ENCODE measurements around the gene SERPINB4. TPM values are rescaled to one million over a fixed set of nuclear protein-coding genes. Genes with fewer than 3 reads are reported as not detected.

SERPINB4 gene
- total and polyA plus RNA-seq, 5 experiments from 2014 or later: not detected

DNA sequence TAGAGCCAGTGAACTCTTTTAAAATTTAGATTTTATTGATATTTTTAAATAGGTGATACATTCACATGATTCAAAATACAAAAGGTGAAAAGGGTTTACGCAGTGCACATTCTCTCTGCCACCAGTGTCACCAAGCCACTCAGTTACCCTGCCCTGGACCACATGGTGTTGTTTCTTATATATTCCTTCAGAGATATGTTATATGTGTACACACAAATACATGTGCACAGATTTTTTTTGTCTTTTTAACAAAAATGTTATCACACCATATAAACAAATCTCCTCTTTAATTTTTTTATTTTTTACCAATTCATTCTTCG, 26.2 kb downstream of the SERPINB4 start:
- peaks cover 0 to 16% (median 8%) of the 10 kb centered on the region in 9 donors for H3K9me3 Mint-ChIP-seq
- POLR2A ChIA-PET: no interaction called here
- peaks cover 0 to 2% (median 2%) of the 10 kb centered on the region in 3 donors for H3K36me3 Mint-ChIP-seq
- DNase-seq: no peak
- ATAC-seq: no peak
- no peak overlapping the region for H3K27ac Mint-ChIP-seq
- H3K4me1 Mint-ChIP-seq: no peaks in the 10 kb centered on the region
- H3K4me3 Mint-ChIP-seq: no peak overlapping the region
- H3K27me3 Mint-ChIP-seq: peaks cover 0 to 17% (median 2%) of the 10 kb centered on the region in 5 donors

DNA sequence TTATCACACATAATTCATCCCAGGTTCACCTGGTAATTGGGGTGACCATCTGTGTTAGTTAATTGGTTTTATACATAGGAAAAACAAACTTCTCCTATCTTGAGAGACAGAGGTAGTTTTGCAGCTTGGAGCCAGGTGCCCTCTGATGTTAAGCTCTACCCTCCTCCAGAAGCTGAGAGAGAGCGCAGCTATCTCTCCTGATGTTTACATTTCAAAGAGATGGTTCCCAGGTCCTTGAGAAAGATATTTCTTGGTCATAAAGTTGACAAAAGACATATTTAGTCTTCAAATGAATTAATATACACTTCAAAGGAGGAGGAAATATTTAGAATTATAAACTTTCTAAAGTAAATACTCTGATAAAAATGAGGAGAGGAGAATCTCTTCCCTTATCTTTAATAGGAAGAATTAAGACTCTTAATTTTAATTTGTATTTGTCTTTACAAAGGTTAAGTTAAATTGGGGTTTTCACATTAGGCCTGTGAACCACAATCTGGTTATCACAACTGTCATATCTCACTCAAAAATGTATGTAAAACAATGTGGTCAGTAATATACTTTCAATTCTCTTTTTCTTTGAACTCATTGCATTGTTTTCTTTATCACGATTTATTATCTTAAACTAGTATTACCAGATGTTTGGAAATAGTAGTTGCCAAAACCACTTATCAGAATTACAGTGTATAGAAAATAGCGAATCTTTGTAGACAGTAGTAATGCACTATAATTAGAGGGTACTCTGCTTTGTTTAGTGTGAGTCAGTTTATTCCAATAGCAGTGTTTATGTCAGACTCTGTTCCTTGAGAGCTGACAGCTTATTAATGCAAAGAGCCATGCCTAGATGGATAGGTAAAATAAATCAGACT, 26.8 kb downstream of the SERPINB4 start:
- Mint-ChIP-seq H3K4me1 (no peaks in the 10 kb centered on the region), H3K27me3 (peaks cover 0 to 18% (median 2%) of the 10 kb centered on the region in 5 donors), H3K9me3 (peaks cover 0 to 14% (median 9%) of the 10 kb centered on the region in 9 donors), H3K27ac (no peak overlapping the region), H3K4me3 (no peak overlapping the region), H3K36me3 (peaks cover 0 to 2% (median 0%) of the 10 kb centered on the region in 3 donors)
- ATAC-seq (no peak), DNase-seq (no peak)
- POLR2A ChIA-PET: no interaction called here

GRCh38 chr18:63613420-63613819, 30.6 kb downstream of the SERPINB4 start:
- no peak for DNase-seq
- POLR2A ChIA-PET: no interaction called here
- no peak overlapping the region for H3K4me3 Mint-ChIP-seq
- no peaks in the 10 kb centered on the region for H3K36me3 Mint-ChIP-seq
- H3K9me3 Mint-ChIP-seq: peaks cover 0 to 4% (median 0%) of the 10 kb centered on the region in 9 donors
- no peaks in the 10 kb centered on the region for H3K4me1 Mint-ChIP-seq
- no peak overlapping the region for H3K27ac Mint-ChIP-seq
- H3K27me3 Mint-ChIP-seq: peaks cover 5 to 19% (median 10%) of the 10 kb centered on the region in 5 donors
- no peak for ATAC-seq

- H3K27ac Mint-ChIP-seq: no peak overlapping the region
- H3K4me1 Mint-ChIP-seq: no peaks in the 10 kb centered on the region
- no peak overlapping the region for H3K4me3 Mint-ChIP-seq
- peaks cover 0 to 3% (median 0%) of the 10 kb centered on the region in 9 donors for H3K9me3 Mint-ChIP-seq
- H3K36me3 Mint-ChIP-seq: no peaks in the 10 kb centered on the region
- H3K27me3 Mint-ChIP-seq: peaks cover 0 to 21% (median 14%) of the 10 kb centered on the region in 5 donors
- no peak for DNase-seq
- POLR2A ChIA-PET: no interaction called here
- no peak for ATAC-seq
Measured at GRCh38 chr18:63606526-63606925, 37.5 kb downstream of the SERPINB4 start.

GRCh38 chr18:63604791-63605567, 39.1 kb downstream of the SERPINB4 start:
- Mint-ChIP-seq H3K9me3 (peaks cover 0 to 3% (median 0%) of the 10 kb centered on the region in 9 donors), H3K36me3 (no peaks in the 10 kb centered on the region), H3K4me3 (no peak overlapping the region), H3K27ac (no peak overlapping the region), H3K4me1 (no peaks in the 10 kb centered on the region), H3K27me3 (peaks cover 0 to 10% (median 6%) of the 10 kb centered on the region in 5 donors)
- DNase-seq: no peak
- ATAC-seq: no peak
- POLR2A ChIA-PET: no interaction called here

DNA sequence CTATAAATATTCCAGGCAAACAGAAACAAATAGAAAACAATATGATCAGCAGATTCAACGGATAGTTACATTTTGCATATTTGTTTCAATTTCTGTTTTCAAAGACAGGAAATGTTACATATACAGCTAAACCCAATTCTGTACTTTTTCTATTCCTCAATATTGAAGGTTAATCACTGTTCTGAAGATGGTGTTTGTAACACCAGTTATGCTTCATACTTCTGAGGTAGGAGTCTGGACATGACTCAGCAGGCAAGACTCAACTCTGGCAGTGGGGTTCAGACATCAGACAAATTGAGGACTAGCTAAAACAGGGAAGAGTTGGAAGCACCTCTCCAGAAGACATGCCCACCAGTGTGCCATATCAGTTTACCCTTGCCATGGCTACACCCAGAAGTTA, 40.3 kb downstream of the SERPINB4 start:
- Mint-ChIP-seq H3K9me3 (peaks cover 0 to 3% (median 0%) of the 10 kb centered on the region in 9 donors), H3K4me3 (no peak overlapping the region), H3K27me3 (peaks cover 0 to 11% (median 9%) of the 10 kb centered on the region in 5 donors), H3K36me3 (no peaks in the 10 kb centered on the region), H3K27ac (no peak overlapping the region), H3K4me1 (no peaks in the 10 kb centered on the region)
- POLR2A ChIA-PET: no interaction called here
- DNase-seq (no peak), ATAC-seq (no peak)

DNA sequence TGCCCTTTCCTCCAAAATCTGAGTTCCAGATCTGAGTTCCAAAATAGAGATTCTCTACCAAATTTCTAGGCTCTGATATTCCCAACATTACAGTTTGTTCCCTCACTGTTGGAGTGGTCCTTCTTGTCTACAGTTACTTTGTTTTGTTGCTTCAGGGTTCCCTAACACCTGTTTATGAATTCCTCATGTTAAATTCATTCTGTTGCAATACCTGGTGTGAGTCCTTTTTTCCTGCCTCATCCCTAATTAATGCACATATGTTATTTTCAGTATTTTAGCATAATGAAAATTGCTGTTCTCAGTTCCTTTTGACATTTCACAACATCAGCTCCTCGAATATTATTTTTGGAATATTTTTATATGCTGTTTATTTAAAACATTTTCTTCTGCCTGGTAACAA, 40.7 kb downstream of the SERPINB4 start:
- no peak for ATAC-seq
- H3K4me3 Mint-ChIP-seq: no peak overlapping the region
- no peak for DNase-seq
- H3K4me1 Mint-ChIP-seq: no peaks in the 10 kb centered on the region
- H3K27ac Mint-ChIP-seq: no peak overlapping the region
- peaks cover 0 to 3% (median 0%) of the 10 kb centered on the region in 9 donors for H3K9me3 Mint-ChIP-seq
- H3K36me3 Mint-ChIP-seq: no peaks in the 10 kb centered on the region
- peaks cover 0 to 11% (median 9%) of the 10 kb centered on the region in 5 donors for H3K27me3 Mint-ChIP-seq
- POLR2A ChIA-PET: no interaction called here

- Mint-ChIP-seq H3K4me1 (no peaks in the 10 kb centered on the region), H3K9me3 (peaks cover 0 to 3% (median 0%) of the 10 kb centered on the region in 9 donors), H3K36me3 (no peaks in the 10 kb centered on the region), H3K27ac (no peak overlapping the region), H3K4me3 (no peak overlapping the region), H3K27me3 (peaks cover 0 to 6% (median 3%) of the 10 kb centered on the region in 5 donors)
- POLR2A ChIA-PET: no interaction called here
- DNase-seq (no peak), ATAC-seq (no peak)
Measured at GRCh38 chr18:63596964-63597363, 47.1 kb downstream of the SERPINB4 start.

DNA sequence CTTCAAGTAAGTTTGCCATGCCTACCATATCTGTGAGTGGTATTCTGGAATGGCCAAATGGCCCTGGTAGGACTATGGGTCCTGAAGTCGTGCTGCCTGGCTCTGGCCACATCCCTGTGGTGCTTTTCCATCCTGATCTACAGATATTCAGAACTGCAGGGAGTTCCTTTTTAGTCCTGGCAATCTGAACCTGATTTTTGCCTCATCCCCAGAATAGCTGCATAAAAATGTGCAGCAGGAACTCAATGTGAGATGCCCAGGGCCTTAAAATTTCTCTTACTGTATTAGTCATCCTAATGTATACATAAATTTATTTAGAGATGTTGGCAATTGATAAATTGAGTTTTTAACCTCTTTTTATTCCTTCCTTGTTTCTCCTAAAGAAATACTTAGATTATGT, 51.6 kb downstream of the SERPINB4 start:
- Mint-ChIP-seq H3K27ac (no peak overlapping the region), H3K9me3 (peaks cover 0 to 2% (median 0%) of the 10 kb centered on the region in 9 donors), H3K36me3 (no peaks in the 10 kb centered on the region), H3K4me3 (no peak overlapping the region), H3K4me1 (no peaks in the 10 kb centered on the region), H3K27me3 (peaks cover 0 to 8% (median 1%) of the 10 kb centered on the region in 5 donors)
- POLR2A ChIA-PET: no interaction called here
- DNase-seq: no peak
- no peak for ATAC-seq

- Mint-ChIP-seq H3K27me3 (peaks cover 0 to 8% (median 1%) of the 10 kb centered on the region in 5 donors), H3K36me3 (no peaks in the 10 kb centered on the region), H3K9me3 (peaks cover 0 to 2% (median 0%) of the 10 kb centered on the region in 9 donors), H3K27ac (no peak overlapping the region), H3K4me1 (no peaks in the 10 kb centered on the region), H3K4me3 (no peak overlapping the region)
- ATAC-seq (no peak), DNase-seq (no peak)
- POLR2A ChIA-PET: no interaction called here
Measured at GRCh38 chr18:63591725-63592124, 52.3 kb downstream of the SERPINB4 start.

DNA sequence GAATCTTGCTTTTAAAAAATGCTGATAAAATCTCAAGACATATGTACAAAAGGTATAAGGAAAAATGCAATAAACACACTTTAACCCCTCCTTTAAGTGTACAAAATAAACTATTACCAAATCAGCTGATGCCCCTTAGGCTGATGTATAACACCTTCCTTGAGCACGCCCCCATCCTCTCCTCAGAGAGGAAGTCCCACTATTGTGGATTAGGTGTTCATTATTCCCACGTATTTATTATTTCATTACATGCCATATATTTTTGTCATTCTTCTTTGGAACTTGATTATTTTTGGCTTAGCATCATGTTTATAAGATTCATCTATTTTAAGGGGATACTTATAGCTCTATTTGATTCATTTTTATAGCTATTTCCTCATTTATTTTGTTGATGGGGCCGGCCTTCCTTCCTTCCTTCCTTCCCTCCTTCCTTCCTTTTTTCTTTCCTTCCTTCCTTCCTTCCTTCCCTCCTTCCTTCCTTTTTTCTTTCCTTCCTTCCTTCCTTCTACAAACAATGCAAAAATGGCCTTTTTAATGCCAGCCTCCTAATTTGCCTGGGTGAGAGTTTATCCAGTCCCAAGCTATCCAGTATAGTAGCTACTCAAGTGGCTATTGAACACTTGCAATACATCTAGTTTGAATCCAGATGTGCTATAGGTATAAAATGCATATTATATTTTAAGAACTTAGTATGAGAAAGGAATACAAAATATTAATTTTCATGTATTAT, 52.9 kb downstream of the SERPINB4 start:
- no peaks in the 10 kb centered on the region for H3K4me1 Mint-ChIP-seq

DNA sequence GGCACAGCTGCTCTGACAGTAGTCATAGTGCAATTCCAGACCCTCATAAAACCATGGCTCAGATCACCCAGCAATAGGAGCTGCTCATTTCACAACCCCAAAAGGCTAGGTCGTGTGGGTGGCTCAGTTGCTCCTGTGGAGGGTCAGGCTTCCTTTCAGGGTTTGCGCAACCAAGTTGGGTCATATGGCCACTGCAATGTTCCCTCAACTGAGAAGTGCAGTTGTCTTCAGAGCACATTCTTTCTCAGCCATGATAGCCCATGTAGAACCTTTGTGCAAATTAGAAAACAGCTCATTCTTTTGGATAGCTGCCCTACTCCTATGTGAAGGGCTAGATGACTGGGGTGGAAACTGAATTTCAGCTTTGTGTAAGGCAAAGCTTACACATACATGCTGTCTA, 53.7 kb downstream of the SERPINB4 start:
- Mint-ChIP-seq H3K27me3 (peaks cover 4 to 13% (median 7%) of the 10 kb centered on the region in 5 donors), H3K36me3 (no peaks in the 10 kb centered on the region), H3K4me1 (no peaks in the 10 kb centered on the region), H3K9me3 (peaks cover 0 to 2% (median 0%) of the 10 kb centered on the region in 9 donors), H3K4me3 (no peak overlapping the region), H3K27ac (no peak overlapping the region)
- ATAC-seq: no peak
- no peak for DNase-seq
- POLR2A ChIA-PET: no interaction called here

More for the DNA sequence above, 52.9 kb downstream of the SERPINB4 start:
- Mint-ChIP-seq H3K4me3 (no peak overlapping the region), H3K9me3 (peaks cover 0 to 2% (median 0%) of the 10 kb centered on the region in 9 donors), H3K27me3 (peaks cover 0 to 8% (median 2%) of the 10 kb centered on the region in 5 donors), H3K27ac (no peak overlapping the region), H3K36me3 (no peaks in the 10 kb centered on the region)
- POLR2A ChIA-PET: no interaction called here
- DNase-seq (no peak), ATAC-seq (no peak)

All from naive thymus-derived CD8-positive, alpha-beta T cell (primary cell).